Subcutaneous abdominal adipose tissue (tissue), 5 donors: ENCODE measurements around the gene FGGY.
"Not testable (repeated sequence)": the region's sequence is repeated elsewhere in the genome, so short reads cannot be mapped to it uniquely, and the experiment has no call there.

ENCODE experiments used
- H3K27ac ChIP-seq: one replicate; pipeline ENCODE4 v1.7.0; 2013; ENCODE audit warnings: low read depth, mild to moderate bottlenecking, inconsistent platforms, low read length, moderate library complexity
- H3K27me3 ChIP-seq, 5 donors: one replicate each; pipeline ENCODE4 v1.7.0; 2013; ENCODE audit warnings: low read length in 5 of 5, inconsistent platforms in 1 of 5; ENCODE audit not compliant: control insufficient read depth in 5 of 5, insufficient read depth in 4 of 5
- H3K36me3 ChIP-seq, 5 donors: one replicate each; pipeline ENCODE4 v1.7.0; 2013; ENCODE audit warnings: low read length in 5 of 5; ENCODE audit not compliant: control insufficient read depth in 5 of 5, insufficient read depth in 5 of 5
- H3K4me1 ChIP-seq, 5 donors: one replicate each; pipeline ENCODE4 v1.7.0; 2013; ENCODE audit warnings: low read length in 5 of 5, mild to moderate bottlenecking in 3 of 5, moderate library complexity in 1 of 5; ENCODE audit not compliant: control insufficient read depth in 5 of 5, insufficient read depth in 5 of 5
- H3K4me3 ChIP-seq, 5 donors: one replicate each; pipeline ENCODE4 v1.7.0; 2013; ENCODE audit warnings: low read length in 5 of 5, low read depth in 1 of 5
- H3K9ac ChIP-seq, 5 donors: one replicate each; pipeline ENCODE4 v1.7.0; 2013; ENCODE audit warnings: low read length in 5 of 5, mild to moderate bottlenecking in 4 of 5, moderate library complexity in 3 of 5
- H3K9me3 ChIP-seq, 5 donors: one replicate each; pipeline ENCODE4 v1.7.0; 2013; ENCODE audit warnings: low read length in 5 of 5; ENCODE audit not compliant: control insufficient read depth in 5 of 5
- donor health status: healthy.
- donor health status: healthy.
- donor health status: healthy.
- donor health status: healthy.
- donor health status: healthy.

The FGGY gene

GRCh38 chr1:59553371-59553770 lies 256.5 kb downstream of the FGGY start:
- Histone ChIP-seq H3K9ac (no peak overlapping the region), H3K36me3 (peaks cover 0 to 2% (median 0%) of the 10 kb centered on the region in 5 donors), H3K4me1 (peaks cover 3 to 12% (median 5%) of the 10 kb centered on the region in 5 donors), H3K9me3 (peaks cover 0 to 7% (median 3%) of the 10 kb centered on the region in 5 donors), H3K27ac (no peak overlapping the region), H3K4me3 (no peak overlapping the region), H3K27me3 (no peaks in the 10 kb centered on the region)

DNA sequence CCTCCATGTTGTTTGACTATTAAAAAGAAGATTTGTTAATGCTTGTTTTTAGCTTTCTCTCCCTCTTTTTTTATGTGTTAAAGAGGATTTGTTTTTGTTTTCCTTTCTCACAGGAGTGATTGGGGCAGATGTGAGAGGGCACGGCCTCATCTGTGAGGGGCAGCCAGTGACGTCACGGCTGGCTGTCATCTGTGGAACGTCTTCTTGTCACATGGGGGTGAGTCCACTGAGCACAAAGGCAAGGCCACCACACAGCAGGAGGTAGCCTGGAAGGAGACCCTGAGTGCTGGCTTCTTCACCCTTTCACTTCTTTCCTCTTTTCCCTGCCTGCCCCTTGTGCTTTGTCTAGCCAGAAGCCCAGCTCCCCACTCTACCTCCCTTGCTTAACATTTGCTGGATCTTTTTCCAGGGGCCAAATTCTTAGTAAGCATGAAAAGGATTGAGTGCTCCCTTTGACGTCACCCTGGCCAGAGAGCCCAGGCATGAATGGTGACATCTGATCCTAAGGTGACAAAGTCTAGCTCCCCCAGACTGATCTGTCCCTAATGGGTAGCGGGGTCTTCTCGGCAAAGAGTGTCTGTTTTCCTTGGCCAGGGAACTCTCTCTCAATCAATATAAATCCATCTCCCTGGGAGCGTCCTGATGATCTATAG lies 257.2 kb downstream of the FGGY start:
- no peak overlapping the region for H3K27ac ChIP-seq
- H3K27me3 ChIP-seq = no peaks in the 10 kb centered on the region
- H3K9me3 ChIP-seq = peaks cover 0 to 7% (median 3%) of the 10 kb centered on the region in 5 donors
- peaks cover 0 to 2% (median 0%) of the 10 kb centered on the region in 5 donors for H3K36me3 ChIP-seq
- H3K4me1 ChIP-seq = peaks cover 3 to 12% (median 5%) of the 10 kb centered on the region in 5 donors
- no peak overlapping the region for H3K4me3 ChIP-seq
- no peak overlapping the region for H3K9ac ChIP-seq

DNA sequence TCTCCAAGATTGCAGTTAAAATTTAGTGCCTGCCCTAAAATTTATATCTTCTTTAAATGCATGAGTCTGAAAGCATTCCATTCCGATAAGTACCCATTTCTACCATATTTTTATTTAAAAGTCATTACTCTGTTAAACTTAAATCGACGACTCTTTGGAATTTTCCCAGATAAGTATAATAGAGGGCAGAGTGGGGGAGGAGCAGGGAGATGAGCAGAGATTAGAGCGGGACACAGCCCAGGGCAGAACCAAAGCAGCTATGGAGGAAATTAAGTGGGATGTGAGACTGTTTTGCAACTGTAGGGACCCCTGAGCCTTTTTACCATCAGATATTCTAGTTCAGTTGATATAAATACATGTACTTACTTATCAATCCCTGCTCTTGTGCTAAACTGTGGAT lies 257.9 kb downstream of the FGGY start:
- Histone ChIP-seq H3K27me3 (no peaks in the 10 kb centered on the region), H3K36me3 (peaks cover 0 to 2% (median 0%) of the 10 kb centered on the region in 5 donors), H3K9ac (no peak overlapping the region), H3K9me3 (peaks cover 0 to 7% (median 3%) of the 10 kb centered on the region in 5 donors), H3K4me1 (peaks cover 3 to 10% (median 5%) of the 10 kb centered on the region in 5 donors), H3K4me3 (no peak overlapping the region), H3K27ac (no peak overlapping the region)

DNA sequence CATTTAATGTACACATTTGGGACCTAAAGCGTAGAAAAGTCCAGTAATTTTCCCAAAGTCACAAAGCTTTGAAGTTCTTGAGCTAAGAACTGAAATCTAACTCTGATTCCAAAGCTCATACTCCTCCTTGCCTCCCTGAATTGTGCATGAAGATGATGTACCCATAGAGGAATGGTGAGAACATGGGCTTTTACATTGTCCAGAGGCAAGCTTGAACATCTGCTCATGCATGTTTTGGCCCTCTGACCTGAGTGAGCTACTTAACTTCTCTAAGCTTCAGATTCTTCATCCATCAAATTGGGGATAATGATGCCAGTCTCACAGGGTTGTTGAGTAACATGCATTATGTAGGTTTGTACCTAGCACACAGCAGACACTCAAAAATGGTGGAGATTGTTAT lies 259.5 kb downstream of the FGGY start:
- Histone ChIP-seq H3K4me3 (no peak overlapping the region), H3K9me3 (peaks cover 0 to 7% (median 3%) of the 10 kb centered on the region in 5 donors), H3K9ac (no peak overlapping the region), H3K27me3 (no peaks in the 10 kb centered on the region), H3K27ac (no peak overlapping the region), H3K36me3 (peaks cover 0 to 2% (median 0%) of the 10 kb centered on the region in 5 donors), H3K4me1 (no peaks in the 10 kb centered on the region)

GRCh38 chr1:59556802-59557548 lies 260.1 kb downstream of the FGGY start:
- Histone ChIP-seq H3K36me3 (peaks cover 0 to 2% (median 0%) of the 10 kb centered on the region in 5 donors), H3K4me1 (no peaks in the 10 kb centered on the region), H3K27me3 (no peaks in the 10 kb centered on the region), H3K4me3 (no peak overlapping the region), H3K9me3 (peaks cover 0 to 7% (median 3%) of the 10 kb centered on the region in 5 donors), H3K9ac (no peak overlapping the region), H3K27ac (no peak overlapping the region)

DNA sequence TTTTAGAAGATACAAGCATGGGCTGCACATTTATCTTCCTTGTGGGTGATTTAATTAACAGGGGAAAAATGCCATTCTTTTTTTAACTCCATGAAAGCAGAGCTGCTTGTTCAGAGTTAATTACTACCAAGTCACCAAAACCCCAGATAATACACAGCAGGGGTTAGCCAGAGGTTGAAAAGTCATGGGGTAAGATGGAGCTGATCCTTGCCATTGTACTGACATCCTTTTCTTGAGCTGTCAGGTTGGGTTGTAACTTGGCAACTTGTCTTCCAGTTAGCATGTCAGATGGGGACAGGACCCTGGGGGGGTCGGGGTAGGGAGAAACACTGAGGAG lies 260.6 kb downstream of the FGGY start:
- Histone ChIP-seq H3K36me3 (peaks cover 0 to 2% (median 0%) of the 10 kb centered on the region in 5 donors), H3K4me1 (no peaks in the 10 kb centered on the region), H3K4me3 (no peak overlapping the region), H3K9me3 (peaks cover 0 to 7% (median 3%) of the 10 kb centered on the region in 5 donors), H3K9ac (no peak overlapping the region), H3K27ac (no peak overlapping the region), H3K27me3 (no peaks in the 10 kb centered on the region)

DNA sequence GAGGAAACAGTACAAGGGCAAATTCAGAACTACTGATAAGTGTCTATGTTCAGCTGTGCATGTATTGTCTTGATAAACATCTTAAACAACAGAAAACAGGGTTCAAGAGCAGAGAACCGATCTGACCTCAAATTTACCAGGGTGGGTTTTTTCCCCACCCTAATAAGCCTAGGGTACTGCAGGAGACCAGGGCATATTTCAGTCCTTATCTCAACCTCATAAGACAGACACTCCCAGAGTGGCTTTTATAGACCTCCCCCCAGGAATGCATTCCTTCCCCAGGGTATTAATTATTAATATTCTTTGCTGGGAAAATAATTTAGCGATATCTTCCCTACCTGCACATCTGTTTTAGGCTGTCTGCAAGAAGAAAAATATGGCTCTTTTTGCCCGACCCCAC lies 261.7 kb downstream of the FGGY start:
- not testable (repeated sequence) for H3K4me1 ChIP-seq, H3K4me3 ChIP-seq, H3K27ac ChIP-seq

DNA sequence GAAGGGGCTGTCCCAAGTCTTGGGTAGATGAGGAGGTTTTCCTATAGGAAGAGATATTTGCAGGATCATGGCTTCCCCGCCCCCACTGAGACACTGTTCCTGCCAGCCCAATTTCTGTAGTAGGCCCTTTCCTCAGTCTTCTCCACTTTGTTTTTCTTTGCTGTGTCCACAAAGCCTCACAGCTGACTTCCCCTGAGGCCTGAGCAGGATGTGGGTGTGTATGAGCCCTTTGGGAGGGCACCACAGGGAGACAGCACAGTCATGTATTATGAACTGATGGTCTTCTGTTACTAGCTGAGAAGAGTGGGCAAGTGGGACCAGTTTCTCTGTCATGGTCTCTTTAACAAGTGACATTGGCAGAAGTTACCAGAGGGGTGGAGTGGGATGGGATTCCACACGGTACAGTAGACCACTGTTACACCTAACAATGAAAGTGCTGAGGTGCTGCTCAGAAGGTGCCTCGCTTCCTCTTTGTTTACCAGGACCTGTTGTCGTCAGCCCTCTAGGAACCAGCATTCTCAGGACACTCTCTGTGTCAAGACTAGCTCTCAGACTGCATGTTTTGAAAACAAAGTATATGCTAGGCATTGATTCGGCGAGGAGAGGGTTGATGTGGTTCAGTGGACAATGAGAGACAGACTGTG lies 264.0 kb downstream of the FGGY start:
- H3K4me1 ChIP-seq = peaks cover 0 to 16% (median 4%) of the 10 kb centered on the region in 5 donors
- H3K27ac ChIP-seq = no peak overlapping the region
- H3K36me3 ChIP-seq = peaks cover 0 to 2% (median 0%) of the 10 kb centered on the region in 5 donors
- H3K9ac ChIP-seq = no peak overlapping the region
- H3K4me3 ChIP-seq = no peak overlapping the region
- peaks cover 0 to 7% (median 3%) of the 10 kb centered on the region in 5 donors for H3K9me3 ChIP-seq
- no peaks in the 10 kb centered on the region for H3K27me3 ChIP-seq

More for the DNA sequence above, 261.7 kb downstream of the FGGY start:
- H3K9ac ChIP-seq, H3K27me3 ChIP-seq, H3K36me3 ChIP-seq, H3K9me3 ChIP-seq: not testable (repeated sequence)

DNA sequence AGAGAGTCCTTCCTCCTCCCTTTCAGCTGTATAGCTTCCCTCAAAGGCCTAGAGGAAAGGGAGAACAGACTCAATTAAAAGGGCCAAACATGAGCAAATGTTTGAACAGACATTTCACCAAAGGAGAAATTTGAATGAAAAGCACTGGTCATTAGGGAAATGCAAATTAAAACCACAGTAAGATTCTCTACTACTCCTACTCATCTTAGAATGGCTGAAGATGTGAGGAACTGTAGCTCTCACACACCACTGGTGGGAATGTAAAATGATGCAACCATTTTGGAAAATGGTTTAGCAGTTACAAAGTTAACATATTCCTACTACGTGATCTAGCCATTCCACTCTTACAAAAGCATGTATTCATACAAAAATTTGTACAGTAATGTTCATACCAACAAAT lies 264.9 kb downstream of the FGGY start:
- H3K36me3 ChIP-seq = no peaks in the 10 kb centered on the region
- no peak overlapping the region for H3K4me3 ChIP-seq
- H3K27ac ChIP-seq = no peak overlapping the region
- no peak overlapping the region for H3K9ac ChIP-seq
- H3K27me3 ChIP-seq = no peaks in the 10 kb centered on the region
- peaks cover 0 to 18% (median 4%) of the 10 kb centered on the region in 5 donors for H3K4me1 ChIP-seq
- H3K9me3 ChIP-seq = peaks cover 0 to 7% (median 3%) of the 10 kb centered on the region in 5 donors
